ENCODE data around the gene ATXN1.

DNA sequence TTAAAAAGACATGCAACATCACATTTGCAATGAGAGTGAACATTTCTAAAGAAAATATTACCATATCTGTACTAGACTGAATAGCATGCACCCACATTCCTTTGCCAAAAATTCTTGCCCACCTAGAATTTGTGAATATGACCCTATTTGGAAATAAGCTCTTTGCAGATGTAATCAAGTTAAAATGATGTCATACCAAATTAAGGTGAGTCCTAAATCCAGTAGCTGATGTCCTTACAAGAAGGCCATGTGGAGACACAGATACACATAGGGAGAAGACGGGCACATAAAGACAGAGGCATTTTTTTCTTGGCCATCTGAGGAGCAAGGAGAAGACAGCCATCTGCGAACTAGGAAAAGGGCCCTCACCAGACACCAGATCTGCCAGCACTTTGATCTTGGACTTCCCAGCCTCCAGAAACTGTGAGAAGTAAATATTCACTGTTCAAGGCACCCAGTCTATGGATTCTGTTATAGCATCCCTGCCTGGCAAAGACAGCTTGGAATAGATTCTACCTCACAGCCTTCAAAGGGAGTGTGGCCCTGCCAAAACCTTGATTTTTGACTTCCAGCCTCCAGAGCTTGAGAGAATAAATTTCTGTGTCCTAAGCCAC is 22.8 kb upstream of the ATXN1 start:
- TF ChIP-seq, protein P1, sequence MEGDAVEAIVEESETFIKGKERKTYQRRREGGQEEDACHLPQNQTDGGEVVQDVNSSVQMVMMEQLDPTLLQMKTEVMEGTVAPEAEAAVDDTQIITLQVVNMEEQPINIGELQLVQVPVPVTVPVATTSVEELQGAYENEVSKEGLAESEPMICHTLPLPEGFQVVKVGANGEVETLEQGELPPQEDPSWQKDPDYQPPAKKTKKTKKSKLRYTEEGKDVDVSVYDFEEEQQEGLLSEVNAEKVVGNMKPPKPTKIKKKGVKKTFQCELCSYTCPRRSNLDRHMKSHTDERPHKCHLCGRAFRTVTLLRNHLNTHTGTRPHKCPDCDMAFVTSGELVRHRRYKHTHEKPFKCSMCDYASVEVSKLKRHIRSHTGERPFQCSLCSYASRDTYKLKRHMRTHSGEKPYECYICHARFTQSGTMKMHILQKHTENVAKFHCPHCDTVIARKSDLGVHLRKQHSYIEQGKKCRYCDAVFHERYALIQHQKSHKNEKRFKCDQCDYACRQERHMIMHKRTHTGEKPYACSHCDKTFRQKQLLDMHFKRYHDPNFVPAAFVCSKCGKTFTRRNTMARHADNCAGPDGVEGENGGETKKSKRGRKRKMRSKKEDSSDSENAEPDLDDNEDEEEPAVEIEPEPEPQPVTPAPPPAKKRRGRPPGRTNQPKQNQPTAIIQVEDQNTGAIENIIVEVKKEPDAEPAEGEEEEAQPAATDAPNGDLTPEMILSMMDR (IDR thresholded peaks at IDR 0.05): no peak
- TF ChIP-seq EP300 (IDR thresholded peaks at IDR 0.05): no peak
